GM23338 (cell line): ENCODE data around the gene SV2C. TPM values are rescaled to one million over a fixed set of nuclear protein-coding genes. Genes with fewer than 3 reads are reported as not detected.

Experiments
- ATAC-seq: fragments of 200-7000 bp; cut with Tn5 transposase; 3 replicates; pipeline ENCODE4 v1.9.1; 2020
- DNase-seq: peaks from one replicate; pipeline ENCODE4 v3.0.0-alpha.2; 2015; ENCODE audit warnings: low spot score
- H2AFZ ChIP-seq: fragments of 200-600 bp; sonication (generic); 2 replicates; pipeline ENCODE4 v1.8.0; 2016; ENCODE audit warnings: antibody characterized with exemption, mild to moderate bottlenecking, moderate library complexity
- H3F3A ChIP-seq: fragments of 200-600 bp; sonication (generic); replicated peaks from 2 replicates; pipeline ENCODE4 v1.8.0; 2017; ENCODE audit warnings: antibody characterized with exemption, mixed run types, low read depth
- H3K27ac ChIP-seq: fragments of 200-600 bp; sonication (generic); 2 replicates; pipeline ENCODE4 v1.6.1; 2016; ENCODE audit warnings: low read depth
- H3K27me3 ChIP-seq: fragments of 200-600 bp; sonication (generic); 2 replicates; pipeline ENCODE4 v1.8.0; 2016; ENCODE audit warnings: mild to moderate bottlenecking, mixed run types, moderate library complexity; ENCODE audit not compliant: insufficient read depth
- H3K36me3 ChIP-seq: fragments of 200-600 bp; sonication (generic); 2 replicates; pipeline ENCODE4 v1.8.0; 2016; ENCODE audit warnings: mild to moderate bottlenecking; ENCODE audit not compliant: insufficient read depth
- H3K4me1 ChIP-seq: fragments of 200-600 bp; sonication (generic); 2 replicates; pipeline ENCODE4 v1.8.0; 2016; ENCODE audit warnings: mild to moderate bottlenecking, moderate library complexity; ENCODE audit not compliant: insufficient read depth
- H3K4me2 ChIP-seq: fragments of 200-600 bp; sonication (generic); 2 replicates; pipeline ENCODE4 v1.7.1; 2017; ENCODE audit warnings: mixed run types
- H3K4me3 ChIP-seq: fragments of 200-600 bp; sonication (generic); 2 replicates; pipeline ENCODE4 v1.6.1; 2016; ENCODE audit warnings: mixed run types
- H3K79me2 ChIP-seq: fragments of 200-600 bp; sonication (generic); replicated peaks from 2 replicates; pipeline ENCODE4 v1.8.0; 2017; ENCODE audit warnings: mild to moderate bottlenecking; ENCODE audit not compliant: insufficient read depth
- H3K9me2 ChIP-seq: fragments of 200-600 bp; sonication (generic); 2 replicates; pipeline ENCODE4 v1.8.0; 2017; ENCODE audit not compliant: insufficient read depth
- H4K20me1 ChIP-seq: fragments of 200-600 bp; sonication (generic); replicated peaks from 2 replicates; pipeline ENCODE4 v1.8.0; 2017; ENCODE audit warnings: mild to moderate bottlenecking; ENCODE audit not compliant: insufficient read depth
- H3K27ac Mint-ChIP-seq: 2 replicates; pipeline ENCODE4 v1.8.0; 2020; ENCODE audit warnings: inconsistent platforms, mild to moderate bottlenecking, moderate library complexity, mixed read lengths
- H3K27me3 Mint-ChIP-seq: 3 replicates; pipeline ENCODE4 v1.8.0; 2022; ENCODE audit warnings: low read depth, mild to moderate bottlenecking, moderate library complexity, mixed read lengths, inconsistent platforms; ENCODE audit not compliant: insufficient read depth, poor library complexity
- H3K36me3 Mint-ChIP-seq: 3 replicates; pipeline ENCODE4 v1.8.0; 2021; ENCODE audit warnings: low read depth, mild to moderate bottlenecking, inconsistent platforms, moderate library complexity, mixed read lengths
- H3K4me1 Mint-ChIP-seq: 3 replicates; pipeline ENCODE4 v1.8.0; 2020; ENCODE audit warnings: mild to moderate bottlenecking, inconsistent platforms, mixed read lengths
- H3K4me3 Mint-ChIP-seq: 3 replicates; pipeline ENCODE4 v1.8.0; 2021; ENCODE audit warnings: moderate library complexity, mild to moderate bottlenecking, inconsistent platforms, mixed read lengths
- H3K9me3 Mint-ChIP-seq: 3 replicates; pipeline ENCODE4 v1.8.0; 2020; ENCODE audit warnings: moderate library complexity, mild to moderate bottlenecking, inconsistent platforms, mixed read lengths
- CTCF ChIP-seq, 2 experiments: fragments of 200-600 bp in 1 of 2; sonication (generic) in 1 of 2; conservative IDR thresholded peaks; 2 replicates each; pipeline versions ENCODE4 v1.5.1 to v1.6.1; 2016 to 2017; ENCODE audit warnings: antibody characterized with exemption in 2 of 2, low read depth in 2 of 2, mild to moderate bottlenecking in 2 of 2, moderate library complexity in 1 of 2
- POLR2AphosphoS5 ChIP-seq: IDR thresholded peaks from 2 replicates; pipeline ENCODE4 v1.6.1; 2016; ENCODE audit warnings: antibody characterized with exemption, low read depth
- polyA plus RNA-seq: library from polyadenylated mRNA; unstranded; fragments of >200 nt; fragmentation: Nextera tagmentation; extraction: Ambion mirVana; gene quantifications from 2 replicates; pipeline ENCODE4 v1.2.1, GENCODE V29; 2016
- total RNA-seq: library from RNA; depleted of rRNA; stranded (reverse); fragments of >200 nt; shearing (Covaris generic); gene quantifications from 2 replicates; pipeline ENCODE4 v1.2.3, GENCODE V29; 2014
- TF ChIP-seq, protein P1 (sequence below): fragments of 250-450 bp; sonication (Bioruptor Pico); IDR thresholded peaks from 2 replicates; pipeline ENCODE4 v1.5.0; 2020; ENCODE audit warnings: mild to moderate bottlenecking, moderate library complexity
- TF ChIP-seq, protein P2 (sequence below): IDR thresholded peaks from 2 replicates; pipeline ENCODE4 v1.6.1; 2016; ENCODE audit warnings: antibody characterized with exemption

The SV2C gene
- total and polyA plus RNA-seq, 2 experiments from 2014 or later = 0.05 to 0.07 TPM

DNA sequence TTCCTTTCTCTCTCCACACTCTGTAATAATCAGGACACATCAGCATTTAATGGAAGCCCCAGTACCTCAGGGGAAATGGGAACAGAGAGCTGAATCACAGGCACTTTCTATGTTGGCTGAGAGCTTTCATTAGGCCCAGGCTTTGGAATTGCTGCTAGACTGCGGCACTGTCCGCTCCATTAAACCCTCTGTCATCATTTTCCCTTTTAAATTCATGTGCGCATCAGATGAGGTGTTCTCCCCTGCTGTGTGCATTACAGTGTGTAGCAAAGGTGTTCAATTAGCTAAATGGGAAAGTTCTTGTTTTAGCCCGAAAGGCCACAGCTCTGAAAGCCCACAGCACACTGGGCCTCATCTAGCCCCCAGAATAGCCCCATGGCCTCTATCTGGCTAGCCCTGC is 133.6 kb downstream of the SV2C start (continued):
- TF ChIP-seq, protein P1, sequence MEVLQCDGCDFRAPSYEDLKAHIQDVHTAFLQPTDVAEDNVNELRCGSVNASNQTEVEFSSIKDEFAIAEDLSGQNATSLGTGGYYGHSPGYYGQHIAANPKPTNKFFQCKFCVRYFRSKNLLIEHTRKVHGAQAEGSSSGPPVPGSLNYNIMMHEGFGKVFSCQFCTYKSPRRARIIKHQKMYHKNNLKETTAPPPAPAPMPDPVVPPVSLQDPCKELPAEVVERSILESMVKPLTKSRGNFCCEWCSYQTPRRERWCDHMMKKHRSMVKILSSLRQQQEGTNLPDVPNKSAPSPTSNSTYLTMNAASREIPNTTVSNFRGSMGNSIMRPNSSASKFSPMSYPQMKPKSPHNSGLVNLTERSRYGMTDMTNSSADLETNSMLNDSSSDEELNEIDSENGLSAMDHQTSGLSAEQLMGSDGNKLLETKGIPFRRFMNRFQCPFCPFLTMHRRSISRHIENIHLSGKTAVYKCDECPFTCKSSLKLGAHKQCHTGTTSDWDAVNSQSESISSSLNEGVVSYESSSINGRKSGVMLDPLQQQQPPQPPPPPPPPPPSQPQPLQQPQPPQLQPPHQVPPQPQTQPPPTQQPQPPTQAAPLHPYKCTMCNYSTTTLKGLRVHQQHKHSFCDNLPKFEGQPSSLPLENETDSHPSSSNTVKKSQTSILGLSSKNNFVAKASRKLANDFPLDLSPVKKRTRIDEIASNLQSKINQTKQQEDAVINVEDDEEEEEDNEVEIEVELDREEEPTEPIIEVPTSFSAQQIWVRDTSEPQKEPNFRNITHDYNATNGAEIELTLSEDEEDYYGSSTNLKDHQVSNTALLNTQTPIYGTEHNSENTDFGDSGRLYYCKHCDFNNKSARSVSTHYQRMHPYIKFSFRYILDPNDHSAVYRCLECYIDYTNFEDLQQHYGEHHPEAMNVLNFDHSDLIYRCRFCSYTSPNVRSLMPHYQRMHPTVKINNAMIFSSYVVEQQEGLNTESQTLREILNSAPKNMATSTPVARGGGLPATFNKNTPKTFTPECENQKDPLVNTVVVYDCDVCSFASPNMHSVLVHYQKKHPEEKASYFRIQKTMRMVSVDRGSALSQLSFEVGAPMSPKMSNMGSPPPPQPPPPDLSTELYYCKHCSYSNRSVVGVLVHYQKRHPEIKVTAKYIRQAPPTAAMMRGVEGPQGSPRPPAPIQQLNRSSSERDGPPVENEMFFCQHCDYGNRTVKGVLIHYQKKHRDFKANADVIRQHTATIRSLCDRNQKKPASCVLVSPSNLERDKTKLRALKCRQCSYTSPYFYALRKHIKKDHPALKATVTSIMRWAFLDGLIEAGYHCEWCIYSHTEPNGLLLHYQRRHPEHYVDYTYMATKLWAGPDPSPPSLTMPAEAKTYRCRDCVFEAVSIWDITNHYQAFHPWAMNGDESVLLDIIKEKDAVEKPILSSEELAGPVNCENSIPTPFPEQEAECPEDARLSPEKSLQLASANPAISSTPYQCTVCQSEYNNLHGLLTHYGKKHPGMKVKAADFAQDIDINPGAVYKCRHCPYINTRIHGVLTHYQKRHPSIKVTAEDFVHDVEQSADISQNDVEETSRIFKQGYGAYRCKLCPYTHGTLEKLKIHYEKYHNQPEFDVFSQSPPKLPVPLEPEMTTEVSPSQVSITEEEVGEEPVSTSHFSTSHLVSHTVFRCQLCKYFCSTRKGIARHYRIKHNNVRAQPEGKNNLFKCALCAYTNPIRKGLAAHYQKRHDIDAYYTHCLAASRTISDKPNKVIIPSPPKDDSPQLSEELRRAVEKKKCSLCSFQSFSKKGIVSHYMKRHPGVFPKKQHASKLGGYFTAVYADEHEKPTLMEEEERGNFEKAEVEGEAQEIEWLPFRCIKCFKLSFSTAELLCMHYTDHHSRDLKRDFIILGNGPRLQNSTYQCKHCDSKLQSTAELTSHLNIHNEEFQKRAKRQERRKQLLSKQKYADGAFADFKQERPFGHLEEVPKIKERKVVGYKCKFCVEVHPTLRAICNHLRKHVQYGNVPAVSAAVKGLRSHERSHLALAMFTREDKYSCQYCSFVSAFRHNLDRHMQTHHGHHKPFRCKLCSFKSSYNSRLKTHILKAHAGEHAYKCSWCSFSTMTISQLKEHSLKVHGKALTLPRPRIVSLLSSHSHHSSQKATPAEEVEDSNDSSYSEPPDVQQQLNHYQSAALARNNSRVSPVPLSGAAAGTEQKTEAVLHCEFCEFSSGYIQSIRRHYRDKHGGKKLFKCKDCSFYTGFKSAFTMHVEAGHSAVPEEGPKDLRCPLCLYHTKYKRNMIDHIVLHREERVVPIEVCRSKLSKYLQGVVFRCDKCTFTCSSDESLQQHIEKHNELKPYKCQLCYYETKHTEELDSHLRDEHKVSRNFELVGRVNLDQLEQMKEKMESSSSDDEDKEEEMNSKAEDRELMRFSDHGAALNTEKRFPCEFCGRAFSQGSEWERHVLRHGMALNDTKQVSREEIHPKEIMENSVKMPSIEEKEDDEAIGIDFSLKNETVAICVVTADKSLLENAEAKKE (CRISPR knock-in tag) = no peak

- no peaks in the 10 kb centered on the region for H3K9me3 Mint-ChIP-seq
- no peak for TF ChIP-seq POLR2AphosphoS5
- no peak for TF ChIP-seq CTCF (conservative IDR thresholded peaks at IDR 0.05; ENCODE audit: low read depth in 2 of 2)
- TF ChIP-seq, protein P1 (CRISPR knock-in tag) = no peak
- TF ChIP-seq, protein P2, sequence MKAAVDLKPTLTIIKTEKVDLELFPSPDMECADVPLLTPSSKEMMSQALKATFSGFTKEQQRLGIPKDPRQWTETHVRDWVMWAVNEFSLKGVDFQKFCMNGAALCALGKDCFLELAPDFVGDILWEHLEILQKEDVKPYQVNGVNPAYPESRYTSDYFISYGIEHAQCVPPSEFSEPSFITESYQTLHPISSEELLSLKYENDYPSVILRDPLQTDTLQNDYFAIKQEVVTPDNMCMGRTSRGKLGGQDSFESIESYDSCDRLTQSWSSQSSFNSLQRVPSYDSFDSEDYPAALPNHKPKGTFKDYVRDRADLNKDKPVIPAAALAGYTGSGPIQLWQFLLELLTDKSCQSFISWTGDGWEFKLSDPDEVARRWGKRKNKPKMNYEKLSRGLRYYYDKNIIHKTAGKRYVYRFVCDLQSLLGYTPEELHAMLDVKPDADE = no peak
These were observed 136.5 kb downstream of the SV2C start for GRCh38 chr5:76219636-76220035.

More at GRCh38 chr5:76219636-76220035, 136.5 kb downstream of the SV2C start:
- peaks cover 1% of the 10 kb centered on the region for H3K27me3 Mint-ChIP-seq
- no peaks in the 10 kb centered on the region for H4K20me1 ChIP-seq
- H3K36me3 ChIP-seq = no peaks in the 10 kb centered on the region
- H3K27ac Mint-ChIP-seq = no peak overlapping the region
- no peaks in the 10 kb centered on the region for H3K4me1 ChIP-seq
- H3K27me3 ChIP-seq = no peaks in the 10 kb centered on the region
- no peak overlapping the region for H3K4me3 ChIP-seq
- no peak overlapping the region for H3K4me3 Mint-ChIP-seq
- H3K79me2 ChIP-seq = no peaks in the 10 kb centered on the region
- no peak overlapping the region for H2AFZ ChIP-seq
- no peaks in the 10 kb centered on the region for H3K36me3 Mint-ChIP-seq
- DNase-seq (no peak), ATAC-seq (no peak)
- H3K4me1 Mint-ChIP-seq = peaks cover 3% of the 10 kb centered on the region; the same call in 2 of the 3 replicates
- no peaks in the 10 kb centered on the region for H3F3A ChIP-seq
- no peaks in the 10 kb centered on the region for H3K9me2 ChIP-seq
- H3K4me2 ChIP-seq = no peak overlapping the region
- no peak overlapping the region for H3K27ac ChIP-seq
